ENCODE data around the gene SMKR1.

The SMKR1 gene

DNA sequence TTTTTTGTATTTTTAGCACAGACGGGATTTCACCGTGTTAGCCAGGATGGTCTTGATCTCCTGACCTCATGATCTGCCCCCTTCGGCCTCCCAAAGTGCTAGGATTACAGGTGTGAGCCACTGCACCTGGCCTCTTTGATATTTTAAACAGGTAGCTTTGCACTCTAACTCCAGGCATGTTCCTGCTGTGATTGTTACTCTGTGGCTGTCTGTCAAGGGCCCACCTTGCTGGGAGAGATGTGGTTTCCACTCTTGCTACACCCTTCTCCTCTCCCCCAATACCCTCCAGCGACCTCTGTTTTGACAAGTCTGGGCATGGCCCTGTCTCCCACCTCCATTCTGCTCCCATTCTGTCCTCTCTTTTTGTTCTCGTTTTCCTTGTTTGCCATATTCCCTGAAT lies 17.1 kb downstream of the SMKR1 start:
- no peak overlapping the region for H3K9ac ChIP-seq (ENCODE audit: low read depth, low read length, poor library complexity, severe bottlenecking)
- H3K4me3 ChIP-seq (ENCODE audit: low read length, poor library complexity, severe bottlenecking) = no peak overlapping the region
- no peaks in the 10 kb centered on the region for H3K9me2 ChIP-seq (replicated peaks; ENCODE audit: low read depth, low read length)
- no peaks in the 10 kb centered on the region for H4K20me1 ChIP-seq (ENCODE audit: insufficient read depth, low read length, poor library complexity, severe bottlenecking)
- no peaks in the 10 kb centered on the region for H3K79me2 ChIP-seq (ENCODE audit: insufficient read depth, low read length)
- H2AFZ ChIP-seq (ENCODE audit: low read length) = no peak overlapping the region
- H3K36me3 ChIP-seq (ENCODE audit: insufficient read depth, low read length) = no peaks in the 10 kb centered on the region
- no peaks in the 10 kb centered on the region for H3K27me3 ChIP-seq (ENCODE audit: insufficient read depth, low read length, poor library complexity, severe bottlenecking)
- no peaks in the 10 kb centered on the region for H3F3A ChIP-seq (ENCODE audit: low read depth)
- no peaks in the 10 kb centered on the region for H3K4me1 ChIP-seq (ENCODE audit: insufficient read depth, low read length, poor library complexity, severe bottlenecking)
- H3K4me2 ChIP-seq (ENCODE audit: low read depth, low read length, poor library complexity, severe bottlenecking) = no peak overlapping the region
- TF ChIP-seq, protein P1, sequence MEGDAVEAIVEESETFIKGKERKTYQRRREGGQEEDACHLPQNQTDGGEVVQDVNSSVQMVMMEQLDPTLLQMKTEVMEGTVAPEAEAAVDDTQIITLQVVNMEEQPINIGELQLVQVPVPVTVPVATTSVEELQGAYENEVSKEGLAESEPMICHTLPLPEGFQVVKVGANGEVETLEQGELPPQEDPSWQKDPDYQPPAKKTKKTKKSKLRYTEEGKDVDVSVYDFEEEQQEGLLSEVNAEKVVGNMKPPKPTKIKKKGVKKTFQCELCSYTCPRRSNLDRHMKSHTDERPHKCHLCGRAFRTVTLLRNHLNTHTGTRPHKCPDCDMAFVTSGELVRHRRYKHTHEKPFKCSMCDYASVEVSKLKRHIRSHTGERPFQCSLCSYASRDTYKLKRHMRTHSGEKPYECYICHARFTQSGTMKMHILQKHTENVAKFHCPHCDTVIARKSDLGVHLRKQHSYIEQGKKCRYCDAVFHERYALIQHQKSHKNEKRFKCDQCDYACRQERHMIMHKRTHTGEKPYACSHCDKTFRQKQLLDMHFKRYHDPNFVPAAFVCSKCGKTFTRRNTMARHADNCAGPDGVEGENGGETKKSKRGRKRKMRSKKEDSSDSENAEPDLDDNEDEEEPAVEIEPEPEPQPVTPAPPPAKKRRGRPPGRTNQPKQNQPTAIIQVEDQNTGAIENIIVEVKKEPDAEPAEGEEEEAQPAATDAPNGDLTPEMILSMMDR (conservative IDR thresholded peaks at IDR 0.05; ENCODE audit: low read length) = no peak
- TF ChIP-seq EZH2phosphoT487 (IDR thresholded peaks at IDR 0.05; ENCODE audit: borderline replicate concordance) = no peak
- H3K9me3 ChIP-seq (ENCODE audit: insufficient read depth, low read depth, low read length) = no peaks in the 10 kb centered on the region

GRCh38 chr7:129522088-129522970 lies 20.0 kb downstream of the SMKR1 start:
- Histone ChIP-seq H3K79me2 (ENCODE audit: insufficient read depth, low read length) (no peaks in the 10 kb centered on the region), H4K20me1 (ENCODE audit: insufficient read depth, low read length, poor library complexity, severe bottlenecking) (no peaks in the 10 kb centered on the region), H3K36me3 (ENCODE audit: insufficient read depth, low read length) (no peaks in the 10 kb centered on the region), H3K4me1 (ENCODE audit: insufficient read depth, low read length, poor library complexity, severe bottlenecking) (no peaks in the 10 kb centered on the region), H2AFZ (ENCODE audit: low read length) (no peak overlapping the region), H3K4me2 (ENCODE audit: low read depth, low read length, poor library complexity, severe bottlenecking) (no peak overlapping the region), H3K27me3 (ENCODE audit: insufficient read depth, low read length, poor library complexity, severe bottlenecking) (no peaks in the 10 kb centered on the region), H3K9me2 (replicated peaks; ENCODE audit: low read depth, low read length) (no peaks in the 10 kb centered on the region), H3K9me3 (ENCODE audit: insufficient read depth, low read depth, low read length) (no peaks in the 10 kb centered on the region), H3K9ac (ENCODE audit: low read depth, low read length, poor library complexity, severe bottlenecking) (no peak overlapping the region), H3K4me3 (ENCODE audit: low read length, poor library complexity, severe bottlenecking) (no peak overlapping the region), H3F3A (ENCODE audit: low read depth) (no peaks in the 10 kb centered on the region)
- TF ChIP-seq, protein P1 (conservative IDR thresholded peaks at IDR 0.05; ENCODE audit: low read length) = no peak
- no peak for TF ChIP-seq EZH2phosphoT487 (IDR thresholded peaks at IDR 0.05; ENCODE audit: borderline replicate concordance)

- Histone ChIP-seq H3K27me3 (ENCODE audit: insufficient read depth, low read length, poor library complexity, severe bottlenecking) (no peaks in the 10 kb centered on the region), H3K9me2 (replicated peaks; ENCODE audit: low read depth, low read length) (no peaks in the 10 kb centered on the region), H3K4me1 (ENCODE audit: insufficient read depth, low read length, poor library complexity, severe bottlenecking) (no peaks in the 10 kb centered on the region), H2AFZ (ENCODE audit: low read length) (no peak overlapping the region), H4K20me1 (ENCODE audit: insufficient read depth, low read length, poor library complexity, severe bottlenecking) (no peaks in the 10 kb centered on the region), H3K9me3 (ENCODE audit: insufficient read depth, low read depth, low read length) (no peaks in the 10 kb centered on the region), H3K79me2 (ENCODE audit: insufficient read depth, low read length) (no peaks in the 10 kb centered on the region), H3K36me3 (ENCODE audit: insufficient read depth, low read length) (no peaks in the 10 kb centered on the region), H3K4me2 (ENCODE audit: low read depth, low read length, poor library complexity, severe bottlenecking) (no peak overlapping the region), H3F3A (ENCODE audit: low read depth) (no peaks in the 10 kb centered on the region), H3K4me3 (ENCODE audit: low read length, poor library complexity, severe bottlenecking) (no peak overlapping the region), H3K9ac (ENCODE audit: low read depth, low read length, poor library complexity, severe bottlenecking) (no peak overlapping the region)
- TF ChIP-seq EZH2phosphoT487 (IDR thresholded peaks at IDR 0.05; ENCODE audit: borderline replicate concordance) = no peak
- TF ChIP-seq, protein P1 (conservative IDR thresholded peaks at IDR 0.05; ENCODE audit: low read length) = no peak
Observed at GRCh38 chr7:129522971-129523340, 20.6 kb downstream of the SMKR1 start.

Measured in Loucy (cell line).